SU-DHL-6 (cell line): ENCODE data around the gene PRKCA.

Experiments
- H2AFZ ChIP-seq: fragments of 200-600 bp; sonication (generic); 2 replicates; pipeline ENCODE4 v1.6.1; 2014; ENCODE audit warnings: low read depth, mild to moderate bottlenecking, moderate library complexity, mixed read lengths, antibody characterized with exemption, low read length; ENCODE audit not compliant: severe bottlenecking
- H3F3A ChIP-seq: fragments of 200-600 bp; shearing (Covaris generic); 2 replicates; pipeline ENCODE4 v1.6.0; 2016; ENCODE audit warnings: antibody characterized with exemption, mild to moderate bottlenecking; ENCODE audit not compliant: insufficient read depth
- H3K27ac ChIP-seq: fragments of 200-600 bp; sonication (generic); 2 replicates; pipeline ENCODE4 v1.5.1; 2016; ENCODE audit warnings: low read depth, mild to moderate bottlenecking, low read length, moderate library complexity, mixed read lengths
- H3K27me3 ChIP-seq: fragments of 200-600 bp; sonication (generic), shearing (Covaris generic); 2 replicates; pipeline ENCODE4 v1.6.0; 2014; ENCODE audit warnings: mild to moderate bottlenecking, low read length
- H3K36me3 ChIP-seq: fragments of 200-600 bp; sonication (generic); 2 replicates; pipeline ENCODE4 v1.6.1; 2014; ENCODE audit warnings: mild to moderate bottlenecking, low read length, mixed read lengths
- H3K4me2 ChIP-seq: fragments of 300-600, 200-600 bp; shearing (Covaris generic), sonication (generic); 2 replicates; pipeline ENCODE4 v1.6.0; 2014; ENCODE audit warnings: low read length, low read depth, mild to moderate bottlenecking; ENCODE audit not compliant: poor library complexity, severe bottlenecking
- H3K4me3 ChIP-seq: fragments of 200-600 bp; sonication (generic); 2 replicates; pipeline ENCODE4 v1.5.1; 2014; ENCODE audit warnings: antibody characterized with exemption, low read length, mild to moderate bottlenecking, mixed read lengths; ENCODE audit not compliant: insufficient read depth, poor library complexity, severe bottlenecking
- H3K79me2 ChIP-seq: fragments of 200-600 bp; sonication (generic); 2 replicates; pipeline ENCODE4 v1.6.1; 2014; ENCODE audit warnings: mild to moderate bottlenecking, low read length, moderate library complexity; ENCODE audit not compliant: insufficient read depth
- H3K9ac ChIP-seq: fragments of 200-600 bp; sonication (generic); 2 replicates; pipeline ENCODE4 v1.7.0; 2014; ENCODE audit warnings: mild to moderate bottlenecking, low read length
- H3K9me2 ChIP-seq: fragments of 200-600 bp; sonication (generic); replicated peaks from 2 replicates; pipeline ENCODE4 v1.6.1; 2014; ENCODE audit warnings: low read length; ENCODE audit not compliant: insufficient read depth
- H3K9me3 ChIP-seq: fragments of 200-600 bp; sonication (generic); 2 replicates; pipeline ENCODE4 v1.6.1; 2014; ENCODE audit warnings: low read length, mixed read lengths; ENCODE audit not compliant: insufficient read depth
- H4K20me1 ChIP-seq: fragments of 200-600 bp; sonication (generic); 2 replicates; pipeline ENCODE4 v1.6.1; 2014; ENCODE audit warnings: low read depth, mild to moderate bottlenecking, antibody characterized with exemption, low read length, moderate library complexity, mixed read lengths
- CTCF ChIP-seq: fragments of 200-600 bp; sonication (generic); IDR thresholded peaks from one replicate; pipeline ENCODE4 v1.5.1; 2017; ENCODE audit warnings: antibody characterized with exemption, mild to moderate bottlenecking, low read length, moderate library complexity; ENCODE audit not compliant: insufficient read depth, poor library complexity, severe bottlenecking
- EZH2phosphoT487 ChIP-seq: fragments of 200-600 bp; sonication (generic), shearing (Covaris generic); conservative IDR thresholded peaks from 2 replicates; pipeline ENCODE4 v1.6.1; 2018; ENCODE audit warnings: mild to moderate bottlenecking, antibody characterized with exemption, low read length, moderate library complexity, mixed read lengths

Gene PRKCA

DNA sequence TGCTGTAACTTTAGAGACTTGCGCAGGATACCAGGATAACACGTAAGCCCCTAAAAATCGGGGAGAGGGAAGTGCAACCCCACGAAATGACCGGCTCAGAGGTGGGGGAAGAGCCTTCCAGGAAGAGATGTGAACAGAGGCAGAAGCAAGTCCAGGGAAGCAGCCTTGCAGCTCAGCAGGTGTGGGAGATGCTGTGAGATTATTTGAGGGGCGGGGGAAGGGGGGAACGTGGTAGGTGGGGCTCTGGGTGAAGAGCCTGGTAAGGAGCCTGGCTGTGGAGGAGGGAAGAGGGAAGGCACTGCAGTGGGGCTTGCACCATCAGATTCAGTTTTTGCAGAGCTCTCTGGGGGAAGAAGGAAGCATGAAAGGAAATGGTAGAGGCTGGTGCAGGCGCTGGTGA, 437.1 kb downstream of the PRKCA start:
- no peaks in the 10 kb centered on the region for H3K79me2 ChIP-seq
- no peak overlapping the region for H3K27ac ChIP-seq
- H3K36me3 ChIP-seq, result no peaks in the 10 kb centered on the region; the same call in 1 of the 2 replicates
- H2AFZ ChIP-seq, result no peak overlapping the region
- H3K27me3 ChIP-seq, result no peaks in the 10 kb centered on the region
- H3K4me2 ChIP-seq, result no peak overlapping the region
- H3K9ac ChIP-seq, result no peak overlapping the region
- H3K4me3 ChIP-seq, result no peak overlapping the region
- H4K20me1 ChIP-seq, result no peaks in the 10 kb centered on the region
- no peaks in the 10 kb centered on the region for H3K9me2 ChIP-seq
- no peaks in the 10 kb centered on the region for H3K9me3 ChIP-seq
- no peaks in the 10 kb centered on the region for H3F3A ChIP-seq
- TF ChIP-seq CTCF (no peak), EZH2phosphoT487 (no peak)

GRCh38 chr17:66740226-66740625, 437.8 kb downstream of the PRKCA start:
- Histone ChIP-seq H3K27ac (no peak overlapping the region), H3K4me3 (no peak overlapping the region), H4K20me1 (no peaks in the 10 kb centered on the region), H2AFZ (no peak overlapping the region), H3K9me2 (no peaks in the 10 kb centered on the region), H3K9ac (no peak overlapping the region), H3F3A (no peaks in the 10 kb centered on the region), H3K27me3 (no peaks in the 10 kb centered on the region), H3K36me3 (no peaks in the 10 kb centered on the region; the same call in 1 of the 2 replicates), H3K79me2 (no peaks in the 10 kb centered on the region), H3K9me3 (no peaks in the 10 kb centered on the region), H3K4me2 (no peak overlapping the region)
- no peak for TF ChIP-seq CTCF
- no peak for TF ChIP-seq EZH2phosphoT487

GRCh38 chr17:66743511-66743910, 441.1 kb downstream of the PRKCA start:
- Histone ChIP-seq H3K9ac (no peak overlapping the region), H3K27me3 (no peaks in the 10 kb centered on the region), H3K36me3 (no peaks in the 10 kb centered on the region), H3F3A (no peaks in the 10 kb centered on the region), H3K9me3 (no peaks in the 10 kb centered on the region), H3K9me2 (no peaks in the 10 kb centered on the region), H3K4me2 (no peak overlapping the region), H3K4me3 (no peak overlapping the region), H3K79me2 (no peaks in the 10 kb centered on the region), H3K27ac (no peak overlapping the region), H2AFZ (no peak overlapping the region), H4K20me1 (no peaks in the 10 kb centered on the region)
- TF ChIP-seq CTCF (no peak), EZH2phosphoT487 (no peak)
